Activated CD8-positive, alpha-beta T cell treated with anti-CD3 and anti-CD28 coated beads, Interleukin-2, amount 10 ng/mL, durations not matched to agents 7 days and 5 days (primary cell): ENCODE measurements around the gene PRDM7. TPM values are rescaled to one million over a fixed set of nuclear protein-coding genes. Genes with fewer than 3 reads are reported as not detected.
"Not testable (repeated sequence)": the region's sequence is repeated elsewhere in the genome, so short reads cannot be mapped to it uniquely, and the experiment has no call there.

Experiments used
- ATAC-seq: fragments of 150-1000 bp; cut with Tn5 transposase; one replicate; pipeline ENCODE4 v1.10.0; 2021; ENCODE audit warnings: moderate library complexity
- CTCF ChIA-PET: fragments of 350-600 bp; sonication (Branson Sonifier 250); formaldehyde crosslinking; loops from one replicate; lab custom pipeline; 2021; ENCODE audit warnings: antibody characterized with exemption; lab: Charles Lee
- POLR2A ChIA-PET: fragments of 350-600 bp; sonication (Branson Sonifier 250); formaldehyde crosslinking; loops from one replicate; lab custom pipeline; 2021; ENCODE audit warnings: antibody characterized with exemption; lab: Charles Lee
- DNase-seq: peaks from one replicate; pipeline ENCODE4 v3.0.0-alpha.2; 2020
- H3K27ac Mint-ChIP-seq: one replicate; pipeline ENCODE4 v1.8.0; 2021; ENCODE audit warnings: mild to moderate bottlenecking, mixed read lengths
- H3K27me3 Mint-ChIP-seq: one replicate; pipeline ENCODE4 v1.8.0; 2021; ENCODE audit warnings: low read depth, mixed read lengths
- H3K36me3 Mint-ChIP-seq: one replicate; pipeline ENCODE4 v1.8.0; 2021; ENCODE audit warnings: low read depth, mixed read lengths
- H3K4me1 Mint-ChIP-seq: one replicate; pipeline ENCODE4 v1.8.0; 2021; ENCODE audit warnings: low read depth, mixed read lengths
- H3K4me3 Mint-ChIP-seq: one replicate; pipeline ENCODE4 v1.8.0; 2021; ENCODE audit warnings: mild to moderate bottlenecking, mixed read lengths
- H3K9me3 Mint-ChIP-seq: one replicate; pipeline ENCODE4 v1.8.0; 2022; ENCODE audit warnings: mixed read lengths; ENCODE audit not compliant: insufficient read depth
- total RNA-seq, 2 experiments: library from RNA; stranded (reverse); gene quantifications; one replicate each; pipeline ENCODE4 v1.2.3, GENCODE V29; 2021

Gene PRDM7
- total RNA-seq = not detected

DNA sequence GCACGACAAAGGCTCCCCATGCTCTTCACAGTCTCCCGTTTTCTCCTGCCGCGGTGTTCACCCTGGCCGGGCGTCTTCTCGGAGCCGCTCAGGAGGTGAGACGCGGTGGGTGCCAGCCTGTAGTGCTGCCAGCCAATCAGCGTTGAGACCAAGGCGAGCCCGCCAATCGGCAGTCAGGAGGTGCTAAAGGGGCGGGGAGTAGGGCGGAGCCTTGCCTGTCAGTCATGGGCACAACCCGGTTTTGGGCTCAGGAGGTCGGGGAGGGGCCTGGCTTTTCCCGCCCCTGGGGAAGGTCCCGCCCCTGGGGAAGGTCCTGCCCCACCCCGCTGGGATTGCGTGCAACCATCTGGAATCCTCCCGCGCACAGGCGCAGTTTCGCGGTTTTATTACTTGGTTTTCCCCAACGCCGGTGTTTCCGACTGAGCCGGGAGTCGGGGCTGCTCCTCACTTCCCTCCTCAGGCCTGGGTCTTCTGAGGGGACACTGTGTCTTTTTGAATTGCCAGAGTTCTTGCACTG, at the start of gene PRDM7:
Gene PRDM7 (minus strand): TSS at position 92 of the 517 bp plus-strand sequence. CDS start 1,421 bp downstream, outside the sequence.
- H3K27ac Mint-ChIP-seq = peak within 1 kb of the TSS; percentile 62
- peak within 1 kb of the TSS; percentile 75 for H3K4me3 Mint-ChIP-seq
- peaks cover 24% of the 10 kb centered on the region for H3K4me1 Mint-ChIP-seq
- CTCF ChIA-PET = no interaction called here
- ATAC-seq = peak; percentile 96
- no peaks in the 10 kb centered on the region for H3K9me3 Mint-ChIP-seq
- no peaks in the 10 kb centered on the region for H3K36me3 Mint-ChIP-seq
- POLR2A ChIA-PET = no interaction called here
- H3K27me3 Mint-ChIP-seq = peaks cover 31% of the 10 kb centered on the region
- peak; percentile 94 for DNase-seq

DNA sequence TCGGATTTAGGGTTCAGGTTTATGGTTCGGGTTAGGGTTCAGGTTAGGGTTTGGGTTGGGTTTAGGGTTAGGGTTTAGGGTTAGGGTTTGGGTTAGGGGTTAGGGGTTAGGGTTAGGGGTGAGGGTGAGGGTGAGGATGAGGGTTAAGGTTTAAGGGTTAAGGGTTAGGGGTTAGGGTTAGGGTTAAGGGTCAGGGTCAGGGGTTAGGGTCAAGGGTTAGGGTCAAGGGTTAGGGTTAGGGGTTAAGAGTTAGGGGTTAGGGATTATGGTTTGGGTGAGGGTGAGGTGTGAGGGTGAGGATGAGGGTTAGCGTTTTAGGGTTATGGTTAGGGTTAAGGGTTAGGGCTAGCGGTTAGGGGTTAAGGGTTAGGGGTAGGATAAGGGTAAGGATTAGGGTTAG, 44.7 kb upstream of the PRDM7 start:
- H3K4me1 Mint-ChIP-seq, H3K9me3 Mint-ChIP-seq, H3K27me3 Mint-ChIP-seq, H3K36me3 Mint-ChIP-seq, CTCF ChIA-PET, POLR2A ChIA-PET, H3K27ac Mint-ChIP-seq, ATAC-seq, DNase-seq, H3K4me3 Mint-ChIP-seq: not testable (repeated sequence)

DNA sequence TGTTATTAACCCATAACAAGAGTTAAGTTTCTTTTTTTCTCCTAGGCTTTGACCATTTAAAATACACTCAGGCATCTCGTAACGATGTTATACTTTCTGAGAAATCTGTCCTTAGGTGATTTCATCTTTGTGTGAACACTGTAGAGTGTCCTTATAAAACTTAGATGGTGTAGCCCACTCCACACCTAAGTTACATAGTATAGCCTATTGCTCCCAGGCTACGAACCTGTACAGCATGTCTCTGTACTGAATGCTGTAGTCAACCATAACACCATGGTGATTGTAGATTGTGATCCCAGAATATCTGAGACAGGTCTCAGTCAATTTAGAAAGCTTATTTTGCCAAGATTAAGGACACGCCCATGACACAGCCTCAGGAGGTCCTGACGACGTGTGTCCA, 30.5 kb upstream of the PRDM7 start:
- CTCF ChIA-PET, DNase-seq, H3K27me3 Mint-ChIP-seq, H3K9me3 Mint-ChIP-seq, H3K27ac Mint-ChIP-seq, H3K4me3 Mint-ChIP-seq, H3K4me1 Mint-ChIP-seq, ATAC-seq, H3K36me3 Mint-ChIP-seq, POLR2A ChIA-PET: not testable (repeated sequence)

DNA sequence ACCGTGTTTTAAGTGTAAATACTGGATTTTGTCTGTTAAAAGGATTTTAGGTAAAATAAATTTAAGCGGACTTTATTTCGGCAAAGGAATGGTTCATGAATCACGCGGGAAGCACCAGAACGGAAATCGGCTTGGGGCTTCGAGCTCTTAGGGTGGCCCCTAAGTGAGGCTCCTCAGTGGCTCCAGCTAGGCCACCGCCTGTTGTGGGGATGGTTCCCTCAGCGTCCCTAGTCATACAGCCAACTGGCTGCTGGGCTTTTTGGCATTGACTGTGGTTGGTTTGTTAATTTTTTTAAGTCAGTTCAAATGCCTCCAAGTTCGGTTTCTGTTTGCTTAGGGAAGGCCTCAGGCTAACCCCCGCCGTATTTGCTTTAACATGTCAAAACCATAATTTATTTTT, 29.9 kb upstream of the PRDM7 start:
- H3K27me3 Mint-ChIP-seq, H3K9me3 Mint-ChIP-seq, DNase-seq, H3K4me1 Mint-ChIP-seq, ATAC-seq, H3K36me3 Mint-ChIP-seq, H3K4me3 Mint-ChIP-seq, H3K27ac Mint-ChIP-seq, CTCF ChIA-PET, POLR2A ChIA-PET: not testable (repeated sequence)

DNA sequence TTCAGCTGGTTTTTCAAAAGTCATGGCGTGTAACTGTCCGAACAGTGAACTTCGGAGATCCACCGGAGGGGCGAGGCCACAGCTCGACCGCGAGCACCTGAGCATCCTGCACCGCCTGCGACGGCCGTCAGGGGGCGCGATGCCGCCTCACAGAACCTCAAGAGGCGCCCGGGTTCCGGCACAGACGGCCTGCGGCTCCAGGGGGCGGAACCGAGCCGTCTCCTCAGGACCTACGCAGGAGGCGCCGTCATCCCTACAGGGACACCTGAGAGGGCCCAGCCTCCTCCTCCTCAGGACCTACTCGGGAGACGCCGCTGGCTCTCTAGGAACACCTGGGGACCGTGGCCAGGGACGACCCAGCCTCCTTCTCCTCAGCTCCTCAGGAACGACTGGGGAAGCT, 29.1 kb upstream of the PRDM7 start:
- H3K36me3 Mint-ChIP-seq, H3K9me3 Mint-ChIP-seq, CTCF ChIA-PET, H3K4me3 Mint-ChIP-seq, H3K4me1 Mint-ChIP-seq, H3K27ac Mint-ChIP-seq, H3K27me3 Mint-ChIP-seq, POLR2A ChIA-PET: not testable (repeated sequence)
- peak; percentile 85 for ATAC-seq
- DNase-seq = peak; percentile 38

DNA sequence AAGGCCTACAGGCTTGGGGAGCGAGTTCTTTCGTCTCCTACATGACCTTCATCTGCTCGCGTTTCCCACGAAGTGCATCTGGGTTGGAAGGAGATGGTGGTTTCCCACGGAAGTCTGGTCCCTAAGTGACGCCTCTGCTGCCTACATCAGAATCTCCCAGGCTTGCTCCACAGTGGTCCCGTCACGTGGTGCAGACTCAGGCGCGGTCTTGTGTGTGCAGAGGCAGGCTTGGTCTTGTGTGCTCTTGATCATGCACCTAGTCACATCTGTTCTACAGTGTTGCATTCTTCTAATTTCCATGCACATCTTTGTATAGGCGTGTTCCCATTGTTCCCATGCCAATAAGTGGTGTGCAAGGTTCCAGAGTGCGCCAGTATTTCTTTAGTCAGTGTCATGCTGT, 27.6 kb upstream of the PRDM7 start:
- H3K36me3 Mint-ChIP-seq, H3K4me1 Mint-ChIP-seq, H3K4me3 Mint-ChIP-seq, H3K27me3 Mint-ChIP-seq, POLR2A ChIA-PET, H3K9me3 Mint-ChIP-seq, H3K27ac Mint-ChIP-seq, CTCF ChIA-PET, DNase-seq, ATAC-seq: not testable (repeated sequence)

DNA sequence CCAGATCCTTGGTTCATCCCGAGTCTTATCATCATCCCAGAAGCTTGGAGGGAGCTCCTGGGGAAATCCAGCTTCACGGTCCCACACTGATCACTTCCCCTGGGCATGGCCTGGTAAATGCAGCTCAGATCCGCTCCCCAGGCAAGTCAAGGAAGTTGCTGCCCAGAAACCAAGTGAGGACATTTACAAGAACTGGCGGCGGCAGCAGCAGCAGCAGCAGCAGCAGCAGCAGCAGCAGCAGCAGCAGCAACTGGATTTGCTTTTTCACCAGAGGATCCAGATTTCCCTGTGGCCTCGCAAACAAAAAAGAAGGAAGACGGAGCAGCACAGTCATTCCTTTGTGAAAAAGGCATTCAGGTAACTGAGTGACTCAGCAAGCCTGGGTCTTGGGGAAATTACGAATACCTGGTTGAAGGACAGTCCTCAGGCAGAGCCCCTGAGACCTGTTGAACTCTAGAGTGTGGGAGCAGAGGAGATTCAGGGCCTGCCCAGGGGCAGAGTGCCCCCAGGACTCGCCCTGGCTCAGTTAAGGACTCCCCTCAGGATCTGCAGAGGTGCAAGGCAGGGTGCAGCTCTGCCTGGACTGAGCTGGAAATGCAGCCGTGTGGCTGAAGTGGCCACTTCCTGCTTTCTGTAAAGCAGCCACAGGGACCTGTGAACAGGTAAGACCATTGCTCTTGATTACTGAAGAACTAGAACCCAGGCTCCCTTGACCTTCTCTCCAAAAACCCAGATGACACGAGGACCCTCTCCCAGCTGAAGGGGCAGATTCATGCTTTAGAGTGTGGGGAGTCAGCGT, 25.2 kb upstream of the PRDM7 start:
- H3K27me3 Mint-ChIP-seq, POLR2A ChIA-PET, ATAC-seq, DNase-seq, H3K4me1 Mint-ChIP-seq, H3K27ac Mint-ChIP-seq, H3K9me3 Mint-ChIP-seq, H3K4me3 Mint-ChIP-seq, CTCF ChIA-PET, H3K36me3 Mint-ChIP-seq: not testable (repeated sequence)

DNA sequence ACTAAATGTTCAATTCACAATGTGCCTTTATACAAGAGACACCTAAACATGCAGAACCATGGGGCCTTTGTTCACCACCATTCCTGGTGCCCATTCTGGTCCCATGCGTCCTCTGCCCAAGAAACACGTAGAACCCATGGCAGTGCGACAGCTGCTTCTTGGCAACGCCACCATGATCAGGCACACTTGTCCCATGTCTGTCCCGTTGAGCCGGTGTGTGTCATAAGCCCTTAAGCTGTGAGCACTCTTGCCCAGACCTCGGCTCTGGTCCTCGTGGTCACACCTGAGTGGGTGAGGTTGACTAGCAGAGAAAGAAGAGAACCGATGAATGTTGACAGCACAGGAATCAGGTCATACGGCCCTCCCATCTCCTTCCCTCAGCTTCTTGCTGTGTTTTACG, 24.2 kb upstream of the PRDM7 start:
- H3K9me3 Mint-ChIP-seq, ATAC-seq, H3K4me1 Mint-ChIP-seq, H3K27ac Mint-ChIP-seq, H3K4me3 Mint-ChIP-seq, H3K27me3 Mint-ChIP-seq, H3K36me3 Mint-ChIP-seq, DNase-seq, CTCF ChIA-PET, POLR2A ChIA-PET: not testable (repeated sequence)

DNA sequence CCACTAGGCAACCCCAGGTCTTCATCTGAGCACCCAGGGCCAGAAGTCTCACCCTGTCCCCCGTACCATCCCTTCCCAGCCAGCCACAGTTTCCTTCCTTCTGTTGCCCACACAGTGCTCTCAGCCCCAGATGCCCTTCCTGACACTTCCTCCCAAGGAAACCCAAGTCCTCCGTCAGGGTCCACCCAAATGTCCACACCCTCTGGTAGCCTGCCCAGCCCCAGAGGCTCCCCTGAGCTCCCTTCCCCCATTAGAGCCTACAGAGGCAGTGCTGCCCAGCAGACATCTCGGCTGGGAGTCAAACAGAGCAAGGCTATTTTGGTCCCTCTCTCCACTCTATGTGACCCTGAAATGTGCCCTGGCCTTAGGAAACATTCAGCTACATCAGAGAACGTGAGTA, 23.7 kb upstream of the PRDM7 start:
- H3K27ac Mint-ChIP-seq, H3K4me3 Mint-ChIP-seq, DNase-seq, H3K27me3 Mint-ChIP-seq, POLR2A ChIA-PET, ATAC-seq, H3K4me1 Mint-ChIP-seq, H3K9me3 Mint-ChIP-seq, H3K36me3 Mint-ChIP-seq, CTCF ChIA-PET: not testable (repeated sequence)

DNA sequence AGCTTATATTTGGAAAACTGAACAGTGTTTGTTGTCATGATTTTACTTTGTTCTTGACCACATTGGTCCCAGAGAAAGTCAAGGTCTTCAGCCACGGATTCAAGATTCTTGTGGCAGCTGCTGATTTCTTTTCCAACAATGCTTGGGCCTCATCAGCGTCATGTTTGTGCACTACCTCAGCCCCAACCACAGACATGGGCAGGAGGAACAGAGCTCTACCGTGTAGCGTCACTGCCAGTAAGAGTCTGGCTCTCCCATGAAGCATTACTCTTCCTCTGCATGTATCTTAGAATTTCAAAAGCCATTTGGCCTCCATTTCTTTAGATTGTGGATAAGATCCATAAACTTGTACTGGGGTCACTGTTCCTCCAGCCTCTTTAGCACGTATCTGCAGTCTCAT, 23.1 kb upstream of the PRDM7 start:
- DNase-seq, CTCF ChIA-PET, POLR2A ChIA-PET, H3K4me1 Mint-ChIP-seq, ATAC-seq, H3K27ac Mint-ChIP-seq, H3K36me3 Mint-ChIP-seq, H3K9me3 Mint-ChIP-seq, H3K4me3 Mint-ChIP-seq, H3K27me3 Mint-ChIP-seq: not testable (repeated sequence)

DNA sequence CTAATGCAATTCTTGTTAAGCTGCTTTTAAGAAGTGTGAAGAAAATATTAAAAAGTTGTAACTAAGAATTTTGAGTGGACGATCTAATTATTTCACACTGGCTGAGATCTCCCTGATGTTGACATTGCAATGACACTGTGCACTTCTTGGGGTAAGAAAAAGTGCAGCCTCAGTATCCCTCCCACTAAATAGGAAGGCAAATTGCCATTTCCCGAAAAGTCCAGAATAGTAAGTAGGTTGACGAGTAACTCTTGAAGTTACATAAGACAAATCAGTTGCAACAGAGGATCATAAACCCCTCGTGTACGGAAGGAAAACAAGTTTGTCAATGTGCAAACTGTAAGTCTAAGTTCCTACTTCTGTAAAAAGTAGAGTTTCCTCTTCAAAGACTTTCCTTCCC, 21.8 kb upstream of the PRDM7 start:
- H3K27me3 Mint-ChIP-seq, H3K36me3 Mint-ChIP-seq, DNase-seq, CTCF ChIA-PET, H3K9me3 Mint-ChIP-seq, H3K4me3 Mint-ChIP-seq, POLR2A ChIA-PET, H3K4me1 Mint-ChIP-seq, ATAC-seq, H3K27ac Mint-ChIP-seq: not testable (repeated sequence)

DNA sequence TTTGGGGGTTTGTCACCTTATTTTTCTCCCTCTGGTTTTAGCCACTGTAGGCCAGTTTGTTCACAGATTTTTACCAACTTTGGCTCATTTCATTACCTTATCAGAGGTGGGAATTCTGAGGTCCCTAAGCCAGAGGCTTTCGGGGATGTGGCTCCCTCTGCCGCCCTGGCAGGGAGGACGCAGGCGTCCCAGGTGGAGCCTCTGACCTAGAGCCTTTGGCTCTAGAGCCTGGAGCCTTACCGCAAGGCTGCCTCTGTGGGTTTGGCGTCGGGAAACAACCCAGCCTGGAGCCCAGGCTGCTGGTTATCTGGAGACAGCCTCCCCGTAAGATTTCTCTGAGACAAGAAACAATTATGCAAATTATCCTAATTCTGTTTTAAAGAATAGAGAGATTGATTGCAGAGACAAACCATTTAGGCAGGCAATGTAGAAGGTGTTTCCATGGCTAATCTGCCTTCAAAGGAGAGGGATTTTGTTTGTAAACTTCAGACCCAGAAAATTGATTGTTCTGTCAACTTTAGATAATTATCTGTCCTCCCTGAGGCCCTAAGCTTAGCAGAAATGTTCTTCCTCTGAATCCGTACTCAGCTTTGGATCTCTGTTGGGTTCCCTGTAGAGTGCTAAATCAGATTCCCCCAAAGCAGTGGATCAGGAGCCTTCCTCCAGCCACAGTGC, 20.0 kb upstream of the PRDM7 start:
- H3K36me3 Mint-ChIP-seq, H3K27ac Mint-ChIP-seq, H3K9me3 Mint-ChIP-seq, POLR2A ChIA-PET, H3K27me3 Mint-ChIP-seq, DNase-seq, H3K4me1 Mint-ChIP-seq, CTCF ChIA-PET, H3K4me3 Mint-ChIP-seq, ATAC-seq: not testable (repeated sequence)
